A549 (cell line): ENCODE data around the gene CUEDC2. TPM values are rescaled to one million over a fixed set of nuclear protein-coding genes. Genes with fewer than 3 reads are reported as not detected.
A peak's percentile ranks its signal among the peaks of the same experiment; 100 is the strongest.

Experiments used
- ATAC-seq, 2 experiments: fragments of 200-7000 bp in 1 of 2; fragments of >200 bp in 1 of 2; cut with Nextera tagmentation in 1 of 2; cut with Tn5 transposase in 1 of 2; 3 replicates each; pipeline versions ENCODE4 v1.8.0 to v1.9.1; 2018 to 2020; ENCODE audit warnings: mild to moderate bottlenecking in 1 of 2, moderate library complexity in 1 of 2
- CTCF ChIA-PET: fragments of 300-600 bp; sonication (Branson Sonifier 250); formaldehyde crosslinking; extraction: SDS; loops from one replicate; lab custom pipeline; 2021; ENCODE audit warnings: antibody characterized with exemption, inconsistent platforms; lab: Yijun Ruan, JAX
- POLR2A ChIA-PET: fragments of 350-600 bp; formaldehyde crosslinking; extraction: SDS; loops from one replicate; lab custom pipeline; 2021; ENCODE audit warnings: antibody characterized with exemption, inconsistent platforms; lab: Yijun Ruan, JAX
- DNase-seq, 2 experiments: peaks; one replicate each; pipeline versions ENCODE4 v3.0.0 to v3.0.0-alpha.2; 2011 to 2016; ENCODE audit warnings: low read depth in 1 of 2, low spot score in 1 of 2
- FAIRE-seq: peaks from 2 replicates; lab custom pipeline; 2011; peaks lifted over from hg19 to GRCh38; lab: Jason Lieb, UNC
- H3K27ac ChIP-seq, 2 experiments: fragments of >200 bp; sonication (Bioruptor Twin); formaldehyde crosslinking; 3 replicates each; pipeline ENCODE4 v1.5.1; 2016 to 2017
- H3K4me1 ChIP-seq: fragments of >200 bp; sonication (Bioruptor Twin); formaldehyde crosslinking; 3 replicates; pipeline ENCODE4 v1.6.1; 2016
- H3K4me2 ChIP-seq: fragments of >200 bp; sonication (Bioruptor Twin); formaldehyde crosslinking; 3 replicates; pipeline ENCODE4 v1.6.1; 2016
- H3K4me3 ChIP-seq: fragments of >200 bp; sonication (Bioruptor Twin); formaldehyde crosslinking; 3 replicates; pipeline ENCODE4 v1.5.1; 2016
- H3K9me3 ChIP-seq: fragments of >200 bp; sonication (Bioruptor Twin); formaldehyde crosslinking; 3 replicates; pipeline ENCODE4 v1.6.1; 2016
- BHLHE40 ChIP-seq: IDR thresholded peaks from 2 replicates; pipeline ENCODE4 v1.6.1; 2012; ENCODE audit warnings: low read depth, low read length, inconsistent platforms
- CBX8 ChIP-seq: fragments of 200-600 bp; sonication (generic); IDR thresholded peaks from 2 replicates; pipeline ENCODE4 v1.6.1; 2016
- CEBPB ChIP-seq, 2 experiments: fragments of >200 bp in 1 of 2; sonication (Bioruptor Twin) in 1 of 2; formaldehyde crosslinking in 1 of 2; IDR thresholded peaks; 2 replicates each; pipeline ENCODE4 v1.6.1; 2012 to 2016
- CHD2 ChIP-seq: fragments of 150-350 bp; IDR thresholded peaks from 2 replicates; pipeline ENCODE4 v1.6.1; 2014; ENCODE audit warnings: low read length; ENCODE audit not compliant: partially characterized antibody
- CHD4 ChIP-seq: fragments of 200-600 bp; sonication (generic); IDR thresholded peaks from 2 replicates; pipeline ENCODE4 v1.6.1; 2016; ENCODE audit warnings: antibody characterized with exemption, mild to moderate bottlenecking, borderline replicate concordance
- EP300 ChIP-seq, 2 experiments: fragments of >200 bp; sonication (Bioruptor Twin); formaldehyde crosslinking; IDR thresholded peaks; 2 replicates in 1 of 2; 3 replicates in 1 of 2; pipeline ENCODE4 v1.6.1; 2016 to 2017
- GATA3 ChIP-seq: IDR thresholded peaks from 2 replicates; pipeline ENCODE4 v1.6.1; 2012; ENCODE audit warnings: borderline replicate concordance
- HEYL ChIP-seq: fragments of 250-450 bp; sonication (Bioruptor Pico); IDR thresholded peaks from 2 replicates; pipeline ENCODE4 v1.8.0; 2021; ENCODE audit warnings: mild to moderate bottlenecking, moderate library complexity
- HOXA7 ChIP-seq: fragments of 250-450 bp; sonication (Bioruptor Pico); IDR thresholded peaks from 2 replicates; pipeline ENCODE4 v1.5.0; 2020; ENCODE audit warnings: mild to moderate bottlenecking, moderate library complexity
- HOXB13 ChIP-seq: fragments of 250-450 bp; sonication (Bioruptor Pico); IDR thresholded peaks from 2 replicates; pipeline ENCODE4 v1.5.0; 2020; ENCODE audit warnings: low read depth, mild to moderate bottlenecking, moderate library complexity
- JUNB ChIP-seq: fragments of >200 bp; sonication (Bioruptor Twin); formaldehyde crosslinking; IDR thresholded peaks from 2 replicates; pipeline ENCODE4 v1.6.1; 2016
- KDM1A ChIP-seq: fragments of 200-600 bp; sonication (generic); IDR thresholded peaks from 2 replicates; pipeline ENCODE4 v1.6.1; 2016; ENCODE audit warnings: low read depth, mild to moderate bottlenecking
- KDM5A ChIP-seq: fragments of 200-600 bp; sonication (generic); IDR thresholded peaks from 2 replicates; pipeline ENCODE4 v1.6.1; 2016; ENCODE audit warnings: antibody characterized with exemption, mild to moderate bottlenecking
- MAZ ChIP-seq: fragments of 150-350 bp; IDR thresholded peaks from 2 replicates; pipeline ENCODE4 v1.6.1; 2014; ENCODE audit warnings: antibody characterized with exemption, low read depth, low read length, borderline replicate concordance
- NPAS2 ChIP-seq: fragments of 250-450 bp; sonication (Bioruptor Pico); IDR thresholded peaks from 2 replicates; pipeline ENCODE4 v1.8.0; 2022; ENCODE audit warnings: mild to moderate bottlenecking, moderate library complexity, borderline replicate concordance
- NR3C1 ChIP-seq: fragments of >200 bp; sonication (Bioruptor Twin); formaldehyde crosslinking; IDR thresholded peaks from 3 replicates; pipeline ENCODE4 v1.6.1; 2017
- RAD21 ChIP-seq, 2 experiments: fragments of >200 bp in 1 of 2; sonication (Bioruptor Twin) in 1 of 2; formaldehyde crosslinking in 1 of 2; IDR thresholded peaks in 1 of 2; conservative IDR thresholded peaks in 1 of 2; 2 replicates in 1 of 2; 3 replicates in 1 of 2; pipeline ENCODE4 v1.6.1; 2012 to 2018; ENCODE audit warnings: inconsistent platforms in 1 of 2
- SMC3 ChIP-seq: fragments of >200 bp; sonication (Bioruptor Twin); formaldehyde crosslinking; IDR thresholded peaks from 3 replicates; pipeline ENCODE4 v1.6.1; 2018; ENCODE audit warnings: inconsistent platforms
- TFCP2L1 ChIP-seq: fragments of 250-450 bp; sonication (Bioruptor Pico); IDR thresholded peaks from 2 replicates; pipeline ENCODE4 v1.5.0; 2021; ENCODE audit warnings: mild to moderate bottlenecking
- ZC3H11A ChIP-seq: fragments of 450-650 bp; IDR thresholded peaks from 2 replicates; pipeline ENCODE4 v1.6.1; 2014; ENCODE audit warnings: antibody characterized with exemption, mild to moderate bottlenecking
- WGBS: methylation state at CpG from one replicate; pipeline ENCODE4 v1.1.6; 2017; ENCODE audit errors: missing lambda C conversion rate; 5-methylcytosine and 5-hydroxymethylcytosine counted together
- polyA plus RNA-seq, 4 experiments: library from polyadenylated mRNA; depleted of rRNA in 3 of 4; stranded (reverse); fragments of >200 nt; fragmentation: RNase III in 1 of 4; extraction: RNeasy Plus Mini Kit Qiagen cat#74134 plus additional on column Dnase treatment in 1 of 4; gene quantifications; 2 replicates in 3 of 4; 3 replicates in 1 of 4; pipeline ENCODE4 v1.2.3, GENCODE V29; 2011 to 2017
- TF ChIP-seq, protein P1 (sequence below): fragments of 200-600 bp; sonication (generic); IDR thresholded peaks from 2 replicates; pipeline ENCODE4 v1.6.1; 2016; ENCODE audit warnings: antibody characterized with exemption, mild to moderate bottlenecking, moderate library complexity
- TF ChIP-seq, protein P2 (sequence below): fragments of >200 bp; sonication (Bioruptor Twin); formaldehyde crosslinking; IDR thresholded peaks from 3 replicates; pipeline ENCODE4 v1.5.1; 2016
- TF ChIP-seq, protein P3 (sequence below): fragments of 250-450 bp; sonication (Bioruptor Pico); IDR thresholded peaks from 2 replicates; pipeline ENCODE4 v1.5.0; 2021; ENCODE audit warnings: mild to moderate bottlenecking, moderate library complexity, borderline replicate concordance

CUEDC2 gene
- polyA plus RNA-seq, 2 of the 4 experiments (the other 2 are of a cell fraction), result 43.7 to 67.4 TPM

DNA sequence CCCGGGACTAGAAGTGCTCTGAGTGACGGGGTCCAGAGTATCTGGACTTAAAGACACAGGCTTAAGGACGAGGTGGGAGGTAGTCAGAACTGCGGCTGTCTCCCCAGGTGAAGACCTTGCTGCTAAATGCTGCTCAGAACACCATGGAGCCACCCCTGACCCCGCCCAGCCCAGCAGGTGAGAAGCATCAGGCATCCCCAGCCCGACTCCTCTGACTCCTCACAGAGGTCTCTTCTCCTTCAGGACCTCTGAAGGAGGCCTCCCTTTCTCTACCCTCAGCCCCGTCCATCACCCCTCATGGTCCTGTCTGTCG lies 31.1 kb downstream of the CUEDC2 start:
- no peak for ATAC-seq
- TF ChIP-seq NPAS2 (CRISPR knock-in tag) (no peak), CHD2 (no peak), CHD4 (no peak), ZC3H11A (no peak), KDM5A (no peak), TFCP2L1 (no peak), BHLHE40 (no peak), SMC3 (no peak), GATA3 (no peak), EP300 (IDR thresholded peaks at IDR 0.05) (no peak), MAZ (no peak)
- TF ChIP-seq, protein P1, sequence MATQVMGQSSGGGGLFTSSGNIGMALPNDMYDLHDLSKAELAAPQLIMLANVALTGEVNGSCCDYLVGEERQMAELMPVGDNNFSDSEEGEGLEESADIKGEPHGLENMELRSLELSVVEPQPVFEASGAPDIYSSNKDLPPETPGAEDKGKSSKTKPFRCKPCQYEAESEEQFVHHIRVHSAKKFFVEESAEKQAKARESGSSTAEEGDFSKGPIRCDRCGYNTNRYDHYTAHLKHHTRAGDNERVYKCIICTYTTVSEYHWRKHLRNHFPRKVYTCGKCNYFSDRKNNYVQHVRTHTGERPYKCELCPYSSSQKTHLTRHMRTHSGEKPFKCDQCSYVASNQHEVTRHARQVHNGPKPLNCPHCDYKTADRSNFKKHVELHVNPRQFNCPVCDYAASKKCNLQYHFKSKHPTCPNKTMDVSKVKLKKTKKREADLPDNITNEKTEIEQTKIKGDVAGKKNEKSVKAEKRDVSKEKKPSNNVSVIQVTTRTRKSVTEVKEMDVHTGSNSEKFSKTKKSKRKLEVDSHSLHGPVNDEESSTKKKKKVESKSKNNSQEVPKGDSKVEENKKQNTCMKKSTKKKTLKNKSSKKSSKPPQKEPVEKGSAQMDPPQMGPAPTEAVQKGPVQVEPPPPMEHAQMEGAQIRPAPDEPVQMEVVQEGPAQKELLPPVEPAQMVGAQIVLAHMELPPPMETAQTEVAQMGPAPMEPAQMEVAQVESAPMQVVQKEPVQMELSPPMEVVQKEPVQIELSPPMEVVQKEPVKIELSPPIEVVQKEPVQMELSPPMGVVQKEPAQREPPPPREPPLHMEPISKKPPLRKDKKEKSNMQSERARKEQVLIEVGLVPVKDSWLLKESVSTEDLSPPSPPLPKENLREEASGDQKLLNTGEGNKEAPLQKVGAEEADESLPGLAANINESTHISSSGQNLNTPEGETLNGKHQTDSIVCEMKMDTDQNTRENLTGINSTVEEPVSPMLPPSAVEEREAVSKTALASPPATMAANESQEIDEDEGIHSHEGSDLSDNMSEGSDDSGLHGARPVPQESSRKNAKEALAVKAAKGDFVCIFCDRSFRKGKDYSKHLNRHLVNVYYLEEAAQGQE, result no peak
- FAIRE-seq, result no peak
- Histone ChIP-seq H3K9me3 (no peaks in the 10 kb centered on the region), H3K4me2 (peak overlapping the region; percentile 68), H3K4me3 (no peak overlapping the region), H3K27ac (peak overlapping the region; percentile 54 to 78; a peak in 4 of 6 replicates), H3K4me1 (peaks cover 37% of the 10 kb centered on the region)
- CTCF ChIA-PET, result interaction anchor here (2.1 to 16.2 kb wide), 10 partner anchors 11 to 232 kb away, joined by 7 to 450 read pairs (median 81); partner anchors contain the start of genes CUEDC2, ELOVL3, FBXL15 and PITX3
- DNase-seq, result no peak
- WGBS, result 81% methylated on average over 8 of the region's 8 CpGs
- POLR2A ChIA-PET, result no interaction called here

DNA sequence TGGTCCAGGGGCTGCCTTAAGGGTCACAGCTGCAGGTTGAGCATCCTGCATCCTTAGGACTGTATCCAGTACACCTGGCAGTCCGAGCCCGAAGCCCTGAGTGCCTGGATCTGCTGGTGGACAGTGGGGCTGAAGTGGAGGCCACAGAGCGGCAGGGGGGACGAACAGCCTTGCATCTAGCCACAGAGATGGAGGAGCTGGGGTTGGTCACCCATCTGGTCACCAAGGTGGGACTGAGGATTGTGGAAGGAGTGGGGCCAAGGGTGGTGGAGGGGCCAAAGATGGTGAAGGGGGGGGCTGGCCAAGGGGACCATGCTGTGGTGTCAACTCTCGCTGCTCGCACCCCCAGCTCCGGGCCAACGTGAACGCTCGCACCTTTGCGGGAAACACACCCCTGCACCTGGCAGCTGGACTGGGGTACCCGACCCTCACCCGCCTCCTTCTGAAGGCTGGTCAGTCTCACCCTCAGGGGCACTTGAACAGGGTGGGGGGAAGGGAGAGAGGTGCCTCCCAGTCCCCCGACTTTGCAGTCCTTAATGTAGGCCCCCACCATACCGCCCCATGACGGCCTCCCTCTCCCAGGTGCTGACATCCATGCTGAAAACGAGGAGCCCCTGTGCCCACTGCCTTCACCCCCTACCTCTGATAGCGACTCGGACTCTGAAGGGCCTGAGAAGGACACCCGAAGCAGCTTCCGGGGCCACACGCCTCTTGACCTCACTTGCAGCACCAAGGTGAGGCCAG lies 31.6 kb downstream of the CUEDC2 start:
- ATAC-seq, result no peak
- peak overlapping the region; percentile 68 for H3K4me2 ChIP-seq
- 89% methylated on average over 20 of the region's 22 CpGs for WGBS
- DNase-seq, result no peak
- no peak for FAIRE-seq
- no peak overlapping the region for H3K4me3 ChIP-seq
- ChIA-PET CTCF (interaction anchor here (0.8 to 16.2 kb wide), 22 partner anchors 12 to 270 kb away, joined by 3 to 450 read pairs (median 7); partner anchors contain the start of genes CUEDC2, ELOVL3, FBXL15 and PITX3), POLR2A (interaction anchor here (1.2 kb wide), 1 partner anchor 19 kb away, joined by 4 read pairs; no protein-coding TSS in a partner anchor)
- H3K4me1 ChIP-seq, result peaks cover 41% of the 10 kb centered on the region
- peak overlapping the region in 1 of 2 experiments; percentile 78; a peak in 2 of 6 replicates for H3K27ac ChIP-seq
- no peaks in the 10 kb centered on the region for H3K9me3 ChIP-seq
- TF ChIP-seq KDM1A (no peak), HOXA7 (CRISPR knock-in tag) (no peak), HEYL (no peak), NR3C1 (no peak), HOXB13 (CRISPR knock-in tag) (no peak), RAD21 (conservative IDR thresholded peaks at IDR 0.05 in 1 of 2, IDR thresholded peaks at IDR 0.05 in 1 of 2) (no peak), TFCP2L1 (no peak), EP300 (IDR thresholded peaks at IDR 0.05) (no peak), JUNB (no peak), CBX8 (no peak), CEBPB (IDR thresholded peaks at IDR 0.05) (no peak)
- TF ChIP-seq, protein P2, sequence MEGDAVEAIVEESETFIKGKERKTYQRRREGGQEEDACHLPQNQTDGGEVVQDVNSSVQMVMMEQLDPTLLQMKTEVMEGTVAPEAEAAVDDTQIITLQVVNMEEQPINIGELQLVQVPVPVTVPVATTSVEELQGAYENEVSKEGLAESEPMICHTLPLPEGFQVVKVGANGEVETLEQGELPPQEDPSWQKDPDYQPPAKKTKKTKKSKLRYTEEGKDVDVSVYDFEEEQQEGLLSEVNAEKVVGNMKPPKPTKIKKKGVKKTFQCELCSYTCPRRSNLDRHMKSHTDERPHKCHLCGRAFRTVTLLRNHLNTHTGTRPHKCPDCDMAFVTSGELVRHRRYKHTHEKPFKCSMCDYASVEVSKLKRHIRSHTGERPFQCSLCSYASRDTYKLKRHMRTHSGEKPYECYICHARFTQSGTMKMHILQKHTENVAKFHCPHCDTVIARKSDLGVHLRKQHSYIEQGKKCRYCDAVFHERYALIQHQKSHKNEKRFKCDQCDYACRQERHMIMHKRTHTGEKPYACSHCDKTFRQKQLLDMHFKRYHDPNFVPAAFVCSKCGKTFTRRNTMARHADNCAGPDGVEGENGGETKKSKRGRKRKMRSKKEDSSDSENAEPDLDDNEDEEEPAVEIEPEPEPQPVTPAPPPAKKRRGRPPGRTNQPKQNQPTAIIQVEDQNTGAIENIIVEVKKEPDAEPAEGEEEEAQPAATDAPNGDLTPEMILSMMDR, result no peak
- TF ChIP-seq, protein P3, sequence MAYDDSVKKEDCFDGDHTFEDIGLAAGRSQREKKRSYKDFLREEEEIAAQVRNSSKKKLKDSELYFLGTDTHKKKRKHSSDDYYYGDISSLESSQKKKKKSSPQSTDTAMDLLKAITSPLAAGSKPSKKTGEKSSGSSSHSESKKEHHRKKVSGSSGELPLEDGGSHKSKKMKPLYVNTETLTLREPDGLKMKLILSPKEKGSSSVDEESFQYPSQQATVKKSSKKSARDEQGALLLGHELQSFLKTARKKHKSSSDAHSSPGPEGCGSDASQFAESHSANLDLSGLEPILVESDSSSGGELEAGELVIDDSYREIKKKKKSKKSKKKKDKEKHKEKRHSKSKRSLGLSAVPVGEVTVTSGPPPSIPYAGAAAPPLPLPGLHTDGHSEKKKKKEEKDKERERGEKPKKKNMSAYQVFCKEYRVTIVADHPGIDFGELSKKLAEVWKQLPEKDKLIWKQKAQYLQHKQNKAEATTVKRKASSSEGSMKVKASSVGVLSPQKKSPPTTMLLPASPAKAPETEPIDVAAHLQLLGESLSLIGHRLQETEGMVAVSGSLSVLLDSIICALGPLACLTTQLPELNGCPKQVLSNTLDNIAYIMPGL (CRISPR knock-in tag), result no peak
- TF ChIP-seq, protein P1, result no peak
